PC-3 (cell line): ENCODE measurements around the gene PHF19. TPM values are rescaled to one million over a fixed set of nuclear protein-coding genes. Genes with fewer than 3 reads are reported as not detected.

ENCODE experiments used
- ATAC-seq: fragments of 200-7000 bp; cut with Tn5 transposase; 2 replicates; pipeline ENCODE4 v1.9.1; 2020; ENCODE audit warnings: mild to moderate bottlenecking, moderate library complexity
- BruUV-seq: library from RNA; stranded (reverse); fragments of 400-500 nt; replicated peaks from 2 replicates; lab custom pipeline; 2021; lab: Mats Ljungman, UMichigan
- CTCF ChIA-PET: fragments of 300-600 bp; sonication (Branson Sonifier 250); formaldehyde crosslinking; loops from one replicate; lab custom pipeline; 2022; ENCODE audit warnings: antibody characterized with exemption; lab: Charles Lee
- POLR2A ChIA-PET: fragments of 300-600 bp; sonication (Branson Sonifier 250); formaldehyde crosslinking; loops from one replicate; lab custom pipeline; 2022; ENCODE audit warnings: antibody characterized with exemption; ENCODE audit not compliant: unreplicated experiment; lab: Charles Lee
- DNase-seq: peaks from one replicate; pipeline ENCODE4 v3.0.0-alpha.2; 2015
- H2AFZ ChIP-seq: fragments of 300-600 bp; sonication (generic); 2 replicates; pipeline ENCODE4 v1.6.0; 2016; ENCODE audit warnings: antibody characterized with exemption, low read length
- H3F3A ChIP-seq: fragments of 300-600 bp; sonication (generic); one replicate; pipeline ENCODE4 v1.6.0; 2017; ENCODE audit warnings: antibody characterized with exemption, low read length, control low read depth, mild to moderate bottlenecking; ENCODE audit not compliant: unreplicated experiment
- H3K27ac ChIP-seq: fragments of 300-600 bp; sonication (generic); 2 replicates; pipeline ENCODE4 v1.5.1; 2016; ENCODE audit warnings: mild to moderate bottlenecking, low read length
- H3K27me3 ChIP-seq: fragments of 300-600 bp; sonication (generic); 2 replicates; pipeline ENCODE4 v1.6.1; 2016; ENCODE audit warnings: low read length, mixed read lengths
- H3K36me3 ChIP-seq: fragments of 300-600 bp; sonication (generic); 2 replicates; pipeline ENCODE4 v1.6.1; 2016; ENCODE audit warnings: low read depth, mixed run types, low read length, mixed read lengths
- H3K4me1 ChIP-seq: fragments of 300-600 bp; sonication (generic); 2 replicates; pipeline ENCODE4 v1.5.1; 2016; ENCODE audit warnings: low read length; ENCODE audit not compliant: insufficient read depth
- H3K4me2 ChIP-seq: fragments of 300-600 bp; sonication (generic); 2 replicates; pipeline ENCODE4 v1.6.0; 2016; ENCODE audit warnings: low read length
- H3K4me3 ChIP-seq: fragments of 300-600 bp; sonication (generic); 2 replicates; pipeline ENCODE4 v1.5.1; 2016; ENCODE audit warnings: mild to moderate bottlenecking, low read length, mixed read lengths
- H3K79me2 ChIP-seq: fragments of 300-600 bp; sonication (generic); 2 replicates; pipeline ENCODE4 v1.6.1; 2017; ENCODE audit warnings: low read length, mixed read lengths
- H3K9ac ChIP-seq: fragments of 300-600 bp; sonication (generic); 2 replicates; pipeline ENCODE4 v1.6.0; 2016; ENCODE audit warnings: mild to moderate bottlenecking, low read length
- H3K9me2 ChIP-seq: fragments of 300-600 bp; sonication (generic); replicated peaks from 2 replicates; pipeline ENCODE4 v1.6.1; 2016; ENCODE audit warnings: mixed run types, low read length, mixed read lengths
- H3K9me3 ChIP-seq: fragments of 300-600 bp; sonication (generic); 2 replicates; pipeline ENCODE4 v1.6.1; 2016; ENCODE audit warnings: low read length, mixed read lengths
- H4K20me1 ChIP-seq: fragments of 300-600 bp; sonication (generic); 2 replicates; pipeline ENCODE4 v1.6.1; 2016; ENCODE audit warnings: low read length, mixed read lengths
- CTCF ChIP-seq: fragments of 300-600 bp; sonication (generic); conservative IDR thresholded peaks from 2 replicates; pipeline ENCODE4 v1.5.1; 2017; ENCODE audit warnings: antibody characterized with exemption, low read depth, mild to moderate bottlenecking, low read length
- EZH2 ChIP-seq: fragments of 300-600 bp; sonication (generic); IDR thresholded peaks from one replicate; pipeline ENCODE4 v1.6.1; 2017; ENCODE audit warnings: antibody characterized with exemption, mild to moderate bottlenecking, low read length; ENCODE audit not compliant: unreplicated experiment
- EZH2phosphoT487 ChIP-seq: fragments of 300-600 bp; sonication (generic); IDR thresholded peaks from 2 replicates; pipeline ENCODE4 v1.6.1; 2018; ENCODE audit warnings: mild to moderate bottlenecking, antibody characterized with exemption, low read length, borderline replicate concordance
- intact Hi-C: fragments of 100-400 bp; cut with micrococcal nuclease; formaldehyde crosslinking; loops from 2 replicates; pipeline ENCODE4 v1.9.0; 2023
- total RNA-seq: library from RNA; depleted of rRNA; stranded (reverse); fragments of >200 nt; gene quantifications from 2 replicates; pipeline ENCODE4 v1.2.3, GENCODE V29; 2014

The PHF19 gene
- total RNA-seq, 1 experiment from 2014 or later: 104 TPM

DNA sequence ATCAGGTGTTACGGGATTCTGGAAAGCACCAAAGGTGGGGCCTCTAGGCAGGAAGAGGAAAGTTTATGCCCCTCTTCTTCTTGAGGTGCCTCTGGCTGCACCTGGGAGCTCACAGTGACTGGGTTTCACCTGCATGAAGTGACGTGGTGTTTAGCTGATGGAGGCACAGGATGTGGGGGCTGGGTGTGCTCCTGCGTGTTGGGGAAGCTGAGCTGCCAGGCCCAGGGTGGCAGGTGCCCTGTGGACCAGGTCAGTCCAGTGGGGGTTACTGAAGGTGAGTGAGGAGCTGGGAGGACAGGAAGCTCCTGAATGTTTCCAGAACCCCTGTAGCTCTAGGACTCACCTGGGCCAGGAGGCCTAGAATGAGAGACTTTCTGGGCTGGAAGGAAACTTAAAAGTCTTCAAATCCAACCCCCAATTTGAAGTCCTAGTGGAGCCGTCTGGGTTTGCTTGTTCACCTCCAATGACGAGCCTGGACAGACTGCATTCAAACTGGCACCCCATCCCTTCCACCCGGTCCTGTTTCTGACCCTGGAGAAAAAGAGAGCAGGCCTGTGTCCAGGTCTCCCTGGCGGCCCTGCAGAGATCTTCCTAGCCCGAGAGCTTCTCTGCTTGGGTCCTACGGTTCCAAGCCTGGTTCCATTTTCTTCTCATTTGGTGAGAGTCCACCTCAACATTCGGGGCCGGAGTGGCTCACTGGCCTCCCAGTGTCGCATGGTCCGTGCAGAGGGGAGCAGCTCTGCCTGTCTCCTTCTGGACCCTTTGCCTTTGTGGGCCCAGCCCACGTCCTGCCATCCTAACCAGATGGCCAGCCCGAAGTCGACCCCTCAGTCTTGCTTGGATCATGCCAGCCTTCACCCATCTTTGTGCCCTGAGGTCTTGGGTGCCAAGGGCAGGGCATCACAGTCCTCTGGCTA lies 27.3 kb upstream of the PHF19 start:
- Histone ChIP-seq H3K4me3 (no peak overlapping the region), H4K20me1 (no peaks in the 10 kb centered on the region), H3K36me3 (no peaks in the 10 kb centered on the region), H3F3A (no peaks in the 10 kb centered on the region), H3K79me2 (no peaks in the 10 kb centered on the region), H3K9me3 (no peaks in the 10 kb centered on the region), H3K4me1 (no peaks in the 10 kb centered on the region), H3K9me2 (no peaks in the 10 kb centered on the region), H3K27ac (no peak overlapping the region), H3K27me3 (no peaks in the 10 kb centered on the region), H3K9ac (no peak overlapping the region), H3K4me2 (no peak overlapping the region), H2AFZ (no peak overlapping the region)
- no peak for ATAC-seq
- no TSS peak for BruUV-seq
- no peak for DNase-seq
- intact Hi-C loops: no loop called here
- TF ChIP-seq CTCF: no peak
- TF ChIP-seq EZH2phosphoT487: no peak
- TF ChIP-seq EZH2: no peak
- POLR2A ChIA-PET: no interaction called here
- CTCF ChIA-PET: interaction anchor here (0.5 kb wide), 1 partner anchor 371 kb away, joined by 3 read pairs; no protein-coding TSS in a partner anchor

DNA sequence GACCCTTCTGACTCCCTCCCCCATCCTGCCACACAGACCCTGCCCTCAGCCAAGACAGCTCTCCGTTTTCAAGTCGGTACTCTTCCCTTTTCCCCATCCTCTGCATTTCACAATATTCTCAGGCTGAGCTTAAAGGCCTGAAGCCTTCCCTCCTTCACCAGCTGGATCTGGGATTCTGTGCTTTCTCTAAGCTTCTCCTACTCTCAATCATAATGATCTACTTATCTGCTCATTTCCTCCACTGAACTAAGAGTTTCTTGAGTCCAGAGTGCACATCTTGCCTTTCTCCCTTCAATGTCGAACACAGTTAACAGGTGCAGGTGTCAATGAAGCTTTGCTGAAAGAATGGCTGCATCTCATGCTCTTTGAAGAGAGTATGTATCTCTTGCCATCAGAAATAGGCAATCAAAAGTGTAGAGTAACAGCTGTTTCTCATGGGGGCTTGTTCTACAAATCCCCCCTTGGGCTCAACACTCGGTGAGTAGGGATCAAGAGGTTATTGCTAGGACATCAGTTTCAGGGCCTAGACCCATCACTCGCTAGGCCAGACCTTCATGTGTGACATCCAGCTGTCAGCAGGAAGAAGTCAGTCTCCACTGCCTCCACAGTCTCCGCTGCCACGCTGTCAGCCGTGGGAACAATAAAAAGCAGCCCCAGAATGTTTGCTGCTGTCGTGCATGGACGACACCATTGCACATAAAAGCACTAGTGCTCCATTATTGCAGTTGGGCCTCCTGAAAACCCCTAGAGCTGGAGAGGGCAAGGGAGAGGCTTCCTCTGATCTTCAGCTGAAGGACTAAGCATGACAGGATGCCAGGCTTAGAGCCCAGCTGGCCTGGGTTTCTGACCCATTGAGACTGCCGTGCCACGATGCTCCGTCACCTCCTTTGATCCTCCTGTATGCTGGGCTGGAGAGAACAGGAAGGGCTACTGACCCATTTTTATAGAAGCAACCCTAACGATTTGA lies 25.9 kb upstream of the PHF19 start:
- Histone ChIP-seq H3K79me2 (no peaks in the 10 kb centered on the region), H3K9me3 (no peaks in the 10 kb centered on the region), H3K27ac (no peak overlapping the region), H3K4me2 (no peak overlapping the region), H3K4me1 (no peaks in the 10 kb centered on the region), H3F3A (no peaks in the 10 kb centered on the region), H3K9me2 (no peaks in the 10 kb centered on the region), H3K36me3 (no peaks in the 10 kb centered on the region), H2AFZ (no peak overlapping the region), H3K9ac (no peak overlapping the region), H3K27me3 (no peaks in the 10 kb centered on the region), H3K4me3 (no peak overlapping the region), H4K20me1 (no peaks in the 10 kb centered on the region)
- intact Hi-C loops: no loop called here
- ChIA-PET POLR2A (interaction anchor here (0.6 kb wide), 1 partner anchor 191 kb away, joined by 3 read pairs; no protein-coding TSS in a partner anchor), CTCF (no interaction called here)
- TF ChIP-seq CTCF (no peak), EZH2 (no peak), EZH2phosphoT487 (no peak)
- no TSS peak for BruUV-seq
- ATAC-seq (no peak), DNase-seq (no peak)
